Thoracic aorta (tissue), 2 donors: ENCODE results near the gene CA9. TPM values are rescaled to one million over a fixed set of nuclear protein-coding genes. Genes with fewer than 3 reads are reported as not detected.

Experiments used
- ATAC-seq: fragments of 150-250 bp; one replicate; pipeline ENCODE4 v1.8.0; 2017; ENCODE audit warnings: low read depth; ENCODE audit not compliant: insufficient number of reproducible peaks, low FRiP score
- DNase-seq: peaks from one replicate; pipeline ENCODE4 v3.0.0-alpha.2; 2020; ENCODE audit warnings: low spot score
- H3K27ac ChIP-seq, 2 donors: fragments of 200-600 bp; sonication (generic); 1 replicate in 1 of 2; 2 replicates in 1 of 2; pipeline ENCODE4 v1.5.1; 2016; ENCODE audit warnings: mild to moderate bottlenecking in 2 of 2, moderate library complexity in 2 of 2
- H3K27me3 ChIP-seq: fragments of 200-600 bp; sonication (generic); replicated peaks from 2 replicates; pipeline ENCODE4 v1.6.0; 2016; ENCODE audit warnings: mild to moderate bottlenecking; ENCODE audit not compliant: insufficient read depth
- H3K36me3 ChIP-seq: fragments of 200-600 bp; sonication (generic); one replicate; pipeline ENCODE4 v1.5.1; 2016
- H3K4me1 ChIP-seq, 2 donors: fragments of 200-600 bp; sonication (generic); 1 replicate in 1 of 2; 2 replicates in 1 of 2; pipeline versions ENCODE4 v1.5.1 to v1.6.0; 2016; ENCODE audit warnings: low read depth in 2 of 2, mild to moderate bottlenecking in 1 of 2; ENCODE audit not compliant: control insufficient read depth in 1 of 2
- H3K4me3 ChIP-seq: fragments of 200-600 bp; sonication (generic); 2 replicates; pipeline ENCODE4 v1.5.1; 2016; ENCODE audit warnings: mild to moderate bottlenecking
- H3K9me3 ChIP-seq: fragments of 200-600 bp; sonication (generic); 2 replicates; pipeline ENCODE4 v1.5.1; 2016
- total RNA-seq, 2 donors: library from RNA; depleted of rRNA; stranded (reverse); fragments of >200 nt; gene quantifications; one replicate each; pipeline versions ENCODE4 v1.1.0 to v1.2.3, GENCODE V29; 2016
- TF ChIP-seq, protein P1 (sequence below): fragments of 200-600 bp; sonication (generic); IDR thresholded peaks from one replicate; pipeline ENCODE4 v1.5.1; 2019; ENCODE audit warnings: antibody characterized with exemption

Gene CA9
- total RNA-seq, 2 donors from 2014 or later, result 10.7 TPM; not detected in 1

DNA sequence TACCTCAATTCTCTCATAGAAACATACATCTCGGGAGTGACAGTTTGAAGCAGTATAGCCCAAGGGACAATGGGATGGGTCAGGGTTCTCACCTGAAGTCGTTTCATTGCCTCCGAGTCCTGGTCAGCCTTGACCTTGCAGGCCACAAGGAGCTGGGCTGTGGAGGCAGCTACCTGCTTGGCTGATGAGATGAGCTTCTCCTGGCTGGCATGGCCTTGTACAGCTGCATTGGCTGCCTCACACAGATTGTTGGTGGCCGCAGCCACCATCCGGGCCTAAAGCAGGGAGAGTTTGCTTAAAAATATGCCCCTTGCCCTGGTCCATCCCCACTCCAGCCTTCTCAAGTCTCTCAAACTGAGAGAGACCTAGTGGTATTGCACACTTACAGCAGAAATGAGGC, 24.5 kb downstream of the CA9 start:
- Histone ChIP-seq H3K36me3 (peaks cover 70% of the 10 kb centered on the region), H3K27me3 (no peaks in the 10 kb centered on the region), H3K4me1 (peaks cover 29 to 66% of the 10 kb centered on the region in 2 donors), H3K9me3 (no peaks in the 10 kb centered on the region), H3K4me3 (no peak overlapping the region), H3K27ac (peak overlapping the region; percentile 99 to 100)
- TF ChIP-seq, protein P1, sequence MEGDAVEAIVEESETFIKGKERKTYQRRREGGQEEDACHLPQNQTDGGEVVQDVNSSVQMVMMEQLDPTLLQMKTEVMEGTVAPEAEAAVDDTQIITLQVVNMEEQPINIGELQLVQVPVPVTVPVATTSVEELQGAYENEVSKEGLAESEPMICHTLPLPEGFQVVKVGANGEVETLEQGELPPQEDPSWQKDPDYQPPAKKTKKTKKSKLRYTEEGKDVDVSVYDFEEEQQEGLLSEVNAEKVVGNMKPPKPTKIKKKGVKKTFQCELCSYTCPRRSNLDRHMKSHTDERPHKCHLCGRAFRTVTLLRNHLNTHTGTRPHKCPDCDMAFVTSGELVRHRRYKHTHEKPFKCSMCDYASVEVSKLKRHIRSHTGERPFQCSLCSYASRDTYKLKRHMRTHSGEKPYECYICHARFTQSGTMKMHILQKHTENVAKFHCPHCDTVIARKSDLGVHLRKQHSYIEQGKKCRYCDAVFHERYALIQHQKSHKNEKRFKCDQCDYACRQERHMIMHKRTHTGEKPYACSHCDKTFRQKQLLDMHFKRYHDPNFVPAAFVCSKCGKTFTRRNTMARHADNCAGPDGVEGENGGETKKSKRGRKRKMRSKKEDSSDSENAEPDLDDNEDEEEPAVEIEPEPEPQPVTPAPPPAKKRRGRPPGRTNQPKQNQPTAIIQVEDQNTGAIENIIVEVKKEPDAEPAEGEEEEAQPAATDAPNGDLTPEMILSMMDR, result no peak
- no peak for ATAC-seq
- no peak for DNase-seq

DNA sequence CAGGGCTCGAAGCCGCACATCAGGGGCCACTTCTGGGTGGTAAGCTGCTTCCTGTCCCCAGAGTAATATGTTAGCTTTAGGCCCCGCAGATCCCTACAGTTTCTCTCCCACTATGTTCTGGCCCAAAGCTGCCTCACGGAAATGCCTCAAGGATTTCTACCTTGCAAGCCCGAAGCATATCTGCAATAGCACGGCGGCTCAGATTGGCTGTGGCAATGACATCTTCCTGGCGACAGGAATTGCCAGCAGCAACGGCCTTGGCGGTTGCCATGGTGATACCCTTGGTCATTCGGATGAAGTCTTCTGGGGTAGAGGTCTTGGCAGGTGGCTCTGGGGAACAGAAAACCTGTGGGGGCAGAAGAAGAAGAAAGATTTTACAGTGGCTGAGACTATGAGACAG, 26.3 kb downstream of the CA9 start:
- no peak for DNase-seq
- H3K36me3 ChIP-seq, result peaks cover 88% of the 10 kb centered on the region
- H3K9me3 ChIP-seq, result no peaks in the 10 kb centered on the region
- ATAC-seq, result no peak
- peak overlapping the region; percentile 99 to 100 for H3K27ac ChIP-seq
- no peaks in the 10 kb centered on the region for H3K27me3 ChIP-seq
- TF ChIP-seq, protein P1, result no peak
- no peak overlapping the region for H3K4me3 ChIP-seq
- peaks cover 19 to 50% of the 10 kb centered on the region in 2 donors for H3K4me1 ChIP-seq

DNA sequence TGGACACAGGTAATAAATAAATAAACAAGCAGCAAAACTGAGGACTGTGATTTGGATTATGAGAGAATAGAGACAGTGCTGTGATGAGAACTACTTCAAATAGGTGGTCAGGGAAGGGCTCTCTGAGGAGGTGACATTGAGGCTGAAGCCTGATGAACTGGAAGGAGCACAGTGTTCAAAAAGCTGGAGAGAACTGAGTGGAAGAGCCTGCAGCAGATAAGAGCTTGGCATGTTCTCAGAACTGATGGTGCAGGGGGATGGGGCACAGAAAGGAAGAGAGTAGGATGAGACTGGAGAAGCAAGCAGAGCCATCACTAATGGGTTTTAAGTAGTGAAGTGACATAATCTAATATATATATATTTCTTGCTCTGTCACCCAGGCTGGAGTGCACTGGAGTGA, 27.2 kb downstream of the CA9 start:
- H3K4me3 ChIP-seq, result no peak overlapping the region
- H3K27me3 ChIP-seq, result no peaks in the 10 kb centered on the region
- H3K36me3 ChIP-seq, result peaks cover 93% of the 10 kb centered on the region
- no peak for DNase-seq
- peak overlapping the region; percentile 99 to 100 for H3K27ac ChIP-seq
- H3K4me1 ChIP-seq, result peaks cover 14 to 41% of the 10 kb centered on the region in 2 donors
- TF ChIP-seq, protein P1, result no peak
- no peaks in the 10 kb centered on the region for H3K9me3 ChIP-seq
- no peak for ATAC-seq

DNA sequence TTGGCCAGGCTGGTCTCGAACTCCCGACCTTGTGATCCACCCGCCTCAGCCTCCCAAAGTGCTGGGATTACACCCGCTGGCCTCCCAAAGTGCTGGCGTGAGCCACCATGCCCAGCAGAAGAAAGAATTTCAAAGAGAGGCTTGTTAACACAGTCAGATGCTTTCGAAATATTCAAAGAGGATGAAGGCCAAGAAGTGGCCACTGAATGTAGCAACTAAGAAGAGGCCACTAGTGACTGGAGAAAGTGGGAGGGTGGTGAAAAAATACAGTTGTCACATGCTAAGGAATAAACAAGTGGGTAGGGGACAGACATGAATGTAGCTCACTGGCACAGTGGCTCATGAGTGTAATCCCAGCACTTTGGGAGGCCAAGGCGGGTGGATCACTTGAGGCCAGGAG, 29.0 kb downstream of the CA9 start:
- Histone ChIP-seq H3K27ac (peak overlapping the region; percentile 99 to 100), H3K27me3 (no peaks in the 10 kb centered on the region), H3K4me1 (peaks cover 0 to 24% of the 10 kb centered on the region in 2 donors), H3K9me3 (no peaks in the 10 kb centered on the region), H3K36me3 (peaks cover 99% of the 10 kb centered on the region), H3K4me3 (no peak overlapping the region)
- ATAC-seq (no peak), DNase-seq (no peak)
- TF ChIP-seq, protein P1, result no peak

DNA sequence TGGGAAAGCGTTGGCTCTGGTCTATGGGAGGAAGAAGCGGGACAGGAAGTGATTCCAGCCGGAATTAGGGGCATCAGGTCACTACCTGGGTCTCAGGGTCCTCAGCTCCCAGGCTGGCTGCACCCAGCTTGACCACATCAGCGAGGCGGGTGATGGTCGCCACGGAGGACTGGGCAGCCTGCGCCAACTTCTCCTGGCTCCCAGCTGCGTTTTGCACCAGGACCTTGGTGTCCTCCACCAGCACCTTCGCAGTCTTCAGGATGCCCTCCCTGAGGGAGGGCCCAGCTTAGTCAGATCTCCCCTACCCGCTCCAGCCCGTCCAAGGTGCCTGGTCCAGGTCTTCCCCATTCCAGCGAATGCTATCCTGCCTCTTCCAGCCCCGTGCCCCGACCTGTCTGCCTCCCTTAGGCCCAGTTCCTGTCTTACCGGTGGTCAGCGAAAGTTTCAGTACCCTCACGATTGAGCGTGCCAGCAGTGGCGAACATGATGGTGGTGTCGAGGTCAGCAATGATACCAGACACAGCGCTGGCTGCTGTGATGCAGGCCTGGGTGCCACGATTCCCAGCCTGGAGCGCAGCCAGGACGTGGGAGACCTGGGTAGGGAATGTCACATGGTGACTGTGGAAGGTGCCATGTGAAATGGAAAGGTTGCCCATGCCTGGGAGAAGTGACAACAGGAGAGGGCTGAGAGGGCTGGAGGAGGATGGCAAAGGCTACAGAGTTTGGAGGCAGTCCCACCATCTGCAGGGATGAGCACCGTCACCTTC, 30.4 kb downstream of the CA9 start:
- ATAC-seq (no peak), DNase-seq (no peak)
- Histone ChIP-seq H3K9me3 (no peaks in the 10 kb centered on the region), H3K4me1 (peaks cover 0 to 10% of the 10 kb centered on the region in 2 donors), H3K4me3 (no peak overlapping the region), H3K27me3 (no peaks in the 10 kb centered on the region), H3K36me3 (peaks cover 98% of the 10 kb centered on the region), H3K27ac (peak overlapping the region in 1 of 2 donors; percentile 34)
- TF ChIP-seq, protein P1, result no peak
